Adrenal gland (tissue), 5 donors: ENCODE measurements around the gene SPART.
"Not testable (repeated sequence)": the region's sequence is repeated elsewhere in the genome, so short reads cannot be mapped to it uniquely, and the experiment has no call there.

Source experiments
- POLR2A ChIP-seq, 2 donors: fragments of 450-650 bp; IDR thresholded peaks; one replicate each; pipeline ENCODE4 v1.6.1; 2017; ENCODE audit warnings: antibody characterized with exemption in 2 of 2, mild to moderate bottlenecking in 2 of 2, moderate library complexity in 1 of 2
- TF ChIP-seq, protein P1 (sequence below), 6 experiments: fragments of 450-650 bp in 4 of 6; fragments of 200-600 bp in 2 of 6; sonication (generic) in 1 of 6; IDR thresholded peaks; 1 replicate in 5 of 6; 2 replicates in 1 of 6; pipeline versions ENCODE4 v1.5.1 to v1.8.0; 2016 to 2021; ENCODE audit warnings: antibody characterized with exemption in 6 of 6, mild to moderate bottlenecking in 2 of 6, moderate library complexity in 1 of 6
- donor health status: DM: no; HTN: no; CAD: no.

DNA sequence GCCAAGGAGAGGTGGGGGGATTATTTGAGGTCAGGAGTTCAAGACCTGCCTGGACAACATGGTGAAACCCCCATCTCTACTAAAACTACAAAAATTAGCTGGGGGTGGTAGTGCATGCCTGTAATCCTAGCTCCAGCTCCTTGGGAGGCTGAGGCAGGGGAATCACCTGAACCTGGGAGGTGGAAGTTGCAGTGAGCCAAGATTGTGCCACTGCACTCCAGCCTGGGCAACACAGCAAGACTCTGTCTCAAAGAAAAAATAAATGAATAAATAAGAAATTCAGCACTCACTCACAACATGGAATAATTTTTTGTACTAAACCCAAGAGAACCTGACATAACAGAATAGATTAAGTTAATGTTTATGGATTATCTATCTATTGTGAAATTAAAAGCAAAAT is 13.9 kb downstream of the SPART start:
- TF ChIP-seq, protein P1, sequence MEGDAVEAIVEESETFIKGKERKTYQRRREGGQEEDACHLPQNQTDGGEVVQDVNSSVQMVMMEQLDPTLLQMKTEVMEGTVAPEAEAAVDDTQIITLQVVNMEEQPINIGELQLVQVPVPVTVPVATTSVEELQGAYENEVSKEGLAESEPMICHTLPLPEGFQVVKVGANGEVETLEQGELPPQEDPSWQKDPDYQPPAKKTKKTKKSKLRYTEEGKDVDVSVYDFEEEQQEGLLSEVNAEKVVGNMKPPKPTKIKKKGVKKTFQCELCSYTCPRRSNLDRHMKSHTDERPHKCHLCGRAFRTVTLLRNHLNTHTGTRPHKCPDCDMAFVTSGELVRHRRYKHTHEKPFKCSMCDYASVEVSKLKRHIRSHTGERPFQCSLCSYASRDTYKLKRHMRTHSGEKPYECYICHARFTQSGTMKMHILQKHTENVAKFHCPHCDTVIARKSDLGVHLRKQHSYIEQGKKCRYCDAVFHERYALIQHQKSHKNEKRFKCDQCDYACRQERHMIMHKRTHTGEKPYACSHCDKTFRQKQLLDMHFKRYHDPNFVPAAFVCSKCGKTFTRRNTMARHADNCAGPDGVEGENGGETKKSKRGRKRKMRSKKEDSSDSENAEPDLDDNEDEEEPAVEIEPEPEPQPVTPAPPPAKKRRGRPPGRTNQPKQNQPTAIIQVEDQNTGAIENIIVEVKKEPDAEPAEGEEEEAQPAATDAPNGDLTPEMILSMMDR (IDR thresholded peaks at IDR 0.05), result not testable (repeated sequence)
- TF ChIP-seq POLR2A (IDR thresholded peaks at IDR 0.05), result not testable (repeated sequence)
